Measurements from ENCODE around the gene HDAC10. TPM values are rescaled to one million over a fixed set of nuclear protein-coding genes. Genes with fewer than 3 reads are reported as not detected.

The HDAC10 gene
- total and polyA plus RNA-seq, 3 donors from 2014 or later = 13.5 to 33.1 (median 32.1) TPM

DNA sequence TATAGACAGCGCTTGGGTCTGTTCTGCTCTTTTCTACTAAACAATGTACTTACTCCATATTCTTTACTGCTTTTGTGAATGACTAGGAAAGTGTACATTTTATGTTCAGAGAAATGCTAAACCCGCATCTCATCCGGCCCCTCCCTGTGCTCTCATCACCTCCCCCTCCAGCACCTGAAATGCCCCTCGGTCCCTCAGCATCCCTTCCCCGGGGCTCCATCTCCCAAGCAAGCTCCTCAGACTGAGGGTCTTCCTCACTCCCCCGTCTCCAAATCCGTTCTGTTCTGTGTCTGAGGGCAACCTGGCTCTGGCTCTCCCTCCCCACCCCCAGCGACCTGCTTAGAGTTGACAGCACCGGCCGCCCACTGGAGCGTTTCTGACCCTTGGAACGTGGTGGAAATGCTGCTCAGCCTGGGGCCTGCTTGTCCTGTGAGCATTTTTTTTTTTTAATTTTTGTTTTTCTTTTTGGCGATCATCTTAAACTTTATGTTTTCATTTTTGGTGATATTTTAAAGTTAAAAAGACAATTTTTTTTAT is 48.9 kb downstream of the HDAC10 start:
- intact Hi-C loops (cut with DNase I; ENCODE audit: low total_unique reads) = loop anchor here (10.0 kb wide), 1 partner anchor 57 kb away; no protein-coding TSS in a partner anchor
- Histone ChIP-seq H3K9me3 (no peaks in the 10 kb centered on the region), H3K4me1 (peaks cover 29% of the 10 kb centered on the region), H3K4me3 (peak overlapping the region; percentile 69 to 82), H3K36me3 (ENCODE audit: low read depth, missing control alignments) (no peaks in the 10 kb centered on the region), H3K27ac (peak overlapping the region in 1 of 2 donors; percentile 90), H3K27me3 (no peaks in the 10 kb centered on the region)
- DNase-seq = no peak
- 35 to 42% methylated on average over 13 of the region's 13 CpGs for WGBS, 2 donors
- TF ChIP-seq, protein P1, sequence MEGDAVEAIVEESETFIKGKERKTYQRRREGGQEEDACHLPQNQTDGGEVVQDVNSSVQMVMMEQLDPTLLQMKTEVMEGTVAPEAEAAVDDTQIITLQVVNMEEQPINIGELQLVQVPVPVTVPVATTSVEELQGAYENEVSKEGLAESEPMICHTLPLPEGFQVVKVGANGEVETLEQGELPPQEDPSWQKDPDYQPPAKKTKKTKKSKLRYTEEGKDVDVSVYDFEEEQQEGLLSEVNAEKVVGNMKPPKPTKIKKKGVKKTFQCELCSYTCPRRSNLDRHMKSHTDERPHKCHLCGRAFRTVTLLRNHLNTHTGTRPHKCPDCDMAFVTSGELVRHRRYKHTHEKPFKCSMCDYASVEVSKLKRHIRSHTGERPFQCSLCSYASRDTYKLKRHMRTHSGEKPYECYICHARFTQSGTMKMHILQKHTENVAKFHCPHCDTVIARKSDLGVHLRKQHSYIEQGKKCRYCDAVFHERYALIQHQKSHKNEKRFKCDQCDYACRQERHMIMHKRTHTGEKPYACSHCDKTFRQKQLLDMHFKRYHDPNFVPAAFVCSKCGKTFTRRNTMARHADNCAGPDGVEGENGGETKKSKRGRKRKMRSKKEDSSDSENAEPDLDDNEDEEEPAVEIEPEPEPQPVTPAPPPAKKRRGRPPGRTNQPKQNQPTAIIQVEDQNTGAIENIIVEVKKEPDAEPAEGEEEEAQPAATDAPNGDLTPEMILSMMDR (IDR thresholded peaks at IDR 0.05) = no peak
- no peak for TF ChIP-seq POLR2A (IDR thresholded peaks at IDR 0.05)

DNA sequence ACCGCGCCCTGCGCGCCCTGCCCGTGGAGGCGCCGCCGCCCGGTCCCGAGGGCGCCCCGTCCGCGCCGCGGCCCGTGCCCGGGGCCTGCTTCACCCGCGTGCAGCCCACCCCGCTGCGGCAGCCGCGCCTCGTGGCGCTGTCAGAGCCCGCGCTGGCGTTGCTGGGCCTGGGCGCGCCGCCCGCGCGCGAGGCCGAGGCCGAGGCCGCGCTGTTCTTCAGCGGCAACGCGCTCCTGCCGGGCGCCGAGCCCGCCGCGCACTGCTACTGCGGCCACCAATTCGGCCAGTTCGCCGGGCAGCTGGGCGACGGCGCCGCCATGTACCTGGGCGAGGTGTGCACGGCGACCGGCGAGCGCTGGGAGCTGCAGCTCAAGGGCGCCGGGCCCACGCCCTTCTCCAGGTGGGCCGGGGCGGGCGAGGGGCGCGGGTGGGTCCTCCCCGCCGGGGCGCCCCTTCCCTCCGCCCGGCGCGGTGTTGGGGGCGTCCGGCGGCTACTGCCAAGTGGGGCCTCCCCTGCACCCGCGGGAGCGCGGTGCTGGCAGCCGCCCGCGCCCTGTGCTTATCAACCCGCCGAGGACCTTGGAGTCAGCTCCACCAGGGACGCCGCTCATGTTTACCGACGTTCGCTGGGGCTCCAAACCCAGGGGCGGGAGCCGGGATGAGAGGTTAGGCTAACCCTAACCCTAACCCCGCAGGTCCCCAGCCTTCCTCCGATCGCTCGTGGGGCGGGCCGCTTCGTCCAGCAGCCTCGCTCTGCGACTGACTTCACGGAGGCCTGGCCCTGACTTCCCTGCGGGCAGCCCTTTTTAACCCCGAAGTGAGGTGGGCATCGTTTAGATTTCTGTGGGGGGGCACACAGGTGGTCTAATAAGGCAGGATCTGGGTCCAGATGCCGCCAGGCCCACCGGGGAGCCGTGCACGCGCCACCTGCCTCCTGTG is 49.6 kb downstream of the HDAC10 start:
- intact Hi-C loops (cut with DNase I; ENCODE audit: low total_unique reads) = loop anchor here (10.0 kb wide), 1 partner anchor 57 kb away; no protein-coding TSS in a partner anchor
- TF ChIP-seq POLR2A (IDR thresholded peaks at IDR 0.05) = no peak
- TF ChIP-seq, protein P1 (IDR thresholded peaks at IDR 0.05) = no peak
- Histone ChIP-seq H3K36me3 (ENCODE audit: low read depth, missing control alignments) (no peaks in the 10 kb centered on the region), H3K27ac (peak overlapping the region; percentile 9 to 90), H3K4me3 (peak overlapping the region; percentile 77 to 82), H3K9me3 (no peaks in the 10 kb centered on the region), H3K27me3 (no peaks in the 10 kb centered on the region), H3K4me1 (peaks cover 28% of the 10 kb centered on the region)
- 2 to 12% methylated on average over 12 to 78 of the region's 115 CpGs for WGBS, 2 donors
- DNase-seq = no peak

GRCh38 chr22:50200461-50201190 is 50.4 kb downstream of the HDAC10 start, which contains the start of gene SELENOO:
Gene SELENOO (plus strand): TSS chr22:50201011. CDS start chr22:50201037, 26 bp downstream.
- Histone ChIP-seq H3K4me1 (peaks cover 20% of the 10 kb centered on the region), H3K27ac (peak within 1 kb of the TSS; percentile 70 to 90), H3K9me3 (no peaks in the 10 kb centered on the region), H3K4me3 (peak within 1 kb of the TSS; percentile 77 to 82), H3K27me3 (no peaks in the 10 kb centered on the region), H3K36me3 (ENCODE audit: low read depth, missing control alignments) (no peaks in the 10 kb centered on the region)
- 1% methylated on average over 39 of the region's 105 CpGs; no CpG with 5 or more reads in 1 of the 2 donors for WGBS, 2 donors
- DNase-seq = peak; percentile 93
- intact Hi-C loops (cut with DNase I; ENCODE audit: low total_unique reads) = loop anchor here (10.0 kb wide), 1 partner anchor 56 kb away; no protein-coding TSS in a partner anchor
- TF ChIP-seq, protein P1 (IDR thresholded peaks at IDR 0.05) = no peak
- TF ChIP-seq POLR2A (IDR thresholded peaks at IDR 0.05) = peak; percentile 80

GRCh38 chr22:50199829-50200460 is 51.1 kb downstream of the HDAC10 start:
- intact Hi-C loops (cut with DNase I; ENCODE audit: low total_unique reads) = loop anchor here (10.0 kb wide), 1 partner anchor 55 kb away; no protein-coding TSS in a partner anchor
- WGBS, 2 donors = 9 to 23% methylated on average over 9 to 34 of the region's 34 CpGs

More at GRCh38 chr22:50199829-50200460, 51.1 kb downstream of the HDAC10 start:
- Histone ChIP-seq H3K27me3 (no peaks in the 10 kb centered on the region), H3K36me3 (ENCODE audit: low read depth, missing control alignments) (no peaks in the 10 kb centered on the region), H3K4me3 (peak overlapping the region; percentile 77 to 82), H3K4me1 (peaks cover 19% of the 10 kb centered on the region), H3K27ac (peak overlapping the region; percentile 70 to 90), H3K9me3 (no peaks in the 10 kb centered on the region)
- DNase-seq = no peak
- TF ChIP-seq POLR2A (IDR thresholded peaks at IDR 0.05) = no peak
- TF ChIP-seq, protein P1 (IDR thresholded peaks at IDR 0.05) = no peak
